OCI-LY1 (cell line): ENCODE measurements around the gene GSG1.

Source experiments
- H2AFZ ChIP-seq: fragments of 200-600 bp; sonication (generic), shearing (Covaris generic); 2 replicates; pipeline ENCODE4 v1.6.0; 2014; ENCODE audit warnings: antibody characterized with exemption, mild to moderate bottlenecking, low read length
- H3F3A ChIP-seq: fragments of 200-600 bp; sonication (generic), shearing (Covaris generic); 2 replicates; pipeline ENCODE4 v1.6.0; 2014; ENCODE audit warnings: mild to moderate bottlenecking, antibody characterized with exemption, low read length, moderate library complexity; ENCODE audit not compliant: insufficient read depth
- H3K27ac ChIP-seq: fragments of 200-600 bp; sonication (generic); 2 replicates; pipeline ENCODE4 v1.5.1; 2014; ENCODE audit warnings: low read length, mixed run types, mild to moderate bottlenecking, low read depth; ENCODE audit not compliant: poor library complexity, severe bottlenecking
- H3K27me3 ChIP-seq: fragments of 200-600 bp; sonication (generic); 2 replicates; pipeline ENCODE4 v1.6.0; 2014; ENCODE audit warnings: antibody characterized with exemption, mild to moderate bottlenecking, low read length, moderate library complexity; ENCODE audit not compliant: insufficient read depth
- H3K36me3 ChIP-seq: fragments of 200-600 bp; sonication (generic); 2 replicates; pipeline ENCODE4 v1.6.1; 2014; ENCODE audit warnings: mild to moderate bottlenecking, antibody characterized with exemption, low read length, moderate library complexity, mixed read lengths; ENCODE audit not compliant: insufficient read depth
- H3K4me1 ChIP-seq: fragments of 200-600 bp; sonication (generic); 2 replicates; pipeline ENCODE4 v1.5.1; 2014; ENCODE audit warnings: mild to moderate bottlenecking, low read length, moderate library complexity; ENCODE audit not compliant: insufficient read depth, severe bottlenecking
- H3K4me2 ChIP-seq: fragments of 200-600 bp; sonication (generic), shearing (Covaris generic); 2 replicates; pipeline ENCODE4 v1.6.1; 2014; ENCODE audit warnings: low read length
- H3K4me3 ChIP-seq: fragments of 200-600 bp; sonication (generic); 2 replicates; pipeline ENCODE4 v1.5.1; 2014; ENCODE audit warnings: low read length, low read depth, mild to moderate bottlenecking, mixed read lengths; ENCODE audit not compliant: poor library complexity, severe bottlenecking
- H3K79me2 ChIP-seq: fragments of 200-600 bp; shearing (Covaris generic); 2 replicates; pipeline ENCODE4 v1.6.1; 2016; ENCODE audit warnings: mixed run types, low read length, mixed read lengths; ENCODE audit not compliant: insufficient read depth
- H3K9ac ChIP-seq: fragments of 200-600 bp; sonication (generic), shearing (Covaris generic); 2 replicates; pipeline ENCODE4 v1.6.1; 2014; ENCODE audit warnings: mild to moderate bottlenecking, low read length, mixed read lengths
- H3K9me2 ChIP-seq: fragments of 200-600 bp; sonication (generic), shearing (Covaris generic); 2 replicates; pipeline ENCODE4 v1.6.1; 2014; ENCODE audit warnings: low read depth, mild to moderate bottlenecking, low read length, mixed read lengths
- H3K9me3 ChIP-seq: fragments of 200-600 bp; shearing (Covaris generic); 2 replicates; pipeline ENCODE4 v1.6.1; 2014; ENCODE audit warnings: low read length, mixed read lengths
- H4K20me1 ChIP-seq: fragments of 200-600 bp; sonication (generic), shearing (Covaris generic); 2 replicates; pipeline ENCODE4 v1.6.0; 2016; ENCODE audit warnings: mild to moderate bottlenecking, low read length; ENCODE audit not compliant: insufficient read depth
- EZH2 ChIP-seq: fragments of 200-600 bp; sonication (generic), shearing (Covaris generic); IDR thresholded peaks from 2 replicates; pipeline ENCODE4 v1.8.0; 2017; ENCODE audit warnings: borderline replicate concordance, mixed run types, mild to moderate bottlenecking, antibody characterized with exemption, low read length, moderate library complexity, mixed read lengths
- TF ChIP-seq, protein P1 (sequence below): fragments of 200-600 bp; sonication (generic), shearing (Covaris generic); IDR thresholded peaks from 2 replicates; pipeline ENCODE4 v1.5.1; 2017; ENCODE audit warnings: mild to moderate bottlenecking, antibody characterized with exemption, low read length, moderate library complexity, mixed read lengths

Gene GSG1

DNA sequence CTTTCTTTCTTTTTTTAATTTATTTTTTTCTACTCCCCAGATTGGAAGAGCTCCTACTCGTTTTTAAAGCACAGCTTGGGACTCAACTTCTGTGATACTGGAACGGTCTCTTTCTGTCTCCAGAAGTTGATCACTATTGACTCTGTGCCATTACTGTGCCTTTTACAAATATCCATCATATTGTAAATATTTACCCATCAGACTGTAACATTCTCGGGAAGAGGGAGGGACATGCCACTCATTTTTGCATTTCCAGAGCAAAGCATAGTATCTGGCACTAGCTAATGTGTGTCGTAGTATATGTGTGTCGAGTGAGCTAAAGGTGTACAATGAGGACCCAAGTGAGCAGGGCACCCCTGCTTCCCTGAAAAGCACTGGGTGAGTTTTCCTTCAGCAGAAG is 24.0 kb upstream of the GSG1 start:
- Histone ChIP-seq H3K27ac (no peak overlapping the region), H3K79me2 (no peaks in the 10 kb centered on the region), H2AFZ (no peak overlapping the region), H3K9me2 (no peaks in the 10 kb centered on the region), H3K36me3 (no peaks in the 10 kb centered on the region), H3K9ac (no peak overlapping the region), H4K20me1 (no peaks in the 10 kb centered on the region), H3K4me1 (no peaks in the 10 kb centered on the region), H3F3A (no peaks in the 10 kb centered on the region), H3K9me3 (no peaks in the 10 kb centered on the region), H3K27me3 (no peaks in the 10 kb centered on the region), H3K4me2 (no peak overlapping the region), H3K4me3 (no peak overlapping the region)
- no peak for TF ChIP-seq EZH2
- TF ChIP-seq, protein P1, sequence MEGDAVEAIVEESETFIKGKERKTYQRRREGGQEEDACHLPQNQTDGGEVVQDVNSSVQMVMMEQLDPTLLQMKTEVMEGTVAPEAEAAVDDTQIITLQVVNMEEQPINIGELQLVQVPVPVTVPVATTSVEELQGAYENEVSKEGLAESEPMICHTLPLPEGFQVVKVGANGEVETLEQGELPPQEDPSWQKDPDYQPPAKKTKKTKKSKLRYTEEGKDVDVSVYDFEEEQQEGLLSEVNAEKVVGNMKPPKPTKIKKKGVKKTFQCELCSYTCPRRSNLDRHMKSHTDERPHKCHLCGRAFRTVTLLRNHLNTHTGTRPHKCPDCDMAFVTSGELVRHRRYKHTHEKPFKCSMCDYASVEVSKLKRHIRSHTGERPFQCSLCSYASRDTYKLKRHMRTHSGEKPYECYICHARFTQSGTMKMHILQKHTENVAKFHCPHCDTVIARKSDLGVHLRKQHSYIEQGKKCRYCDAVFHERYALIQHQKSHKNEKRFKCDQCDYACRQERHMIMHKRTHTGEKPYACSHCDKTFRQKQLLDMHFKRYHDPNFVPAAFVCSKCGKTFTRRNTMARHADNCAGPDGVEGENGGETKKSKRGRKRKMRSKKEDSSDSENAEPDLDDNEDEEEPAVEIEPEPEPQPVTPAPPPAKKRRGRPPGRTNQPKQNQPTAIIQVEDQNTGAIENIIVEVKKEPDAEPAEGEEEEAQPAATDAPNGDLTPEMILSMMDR: no peak

DNA sequence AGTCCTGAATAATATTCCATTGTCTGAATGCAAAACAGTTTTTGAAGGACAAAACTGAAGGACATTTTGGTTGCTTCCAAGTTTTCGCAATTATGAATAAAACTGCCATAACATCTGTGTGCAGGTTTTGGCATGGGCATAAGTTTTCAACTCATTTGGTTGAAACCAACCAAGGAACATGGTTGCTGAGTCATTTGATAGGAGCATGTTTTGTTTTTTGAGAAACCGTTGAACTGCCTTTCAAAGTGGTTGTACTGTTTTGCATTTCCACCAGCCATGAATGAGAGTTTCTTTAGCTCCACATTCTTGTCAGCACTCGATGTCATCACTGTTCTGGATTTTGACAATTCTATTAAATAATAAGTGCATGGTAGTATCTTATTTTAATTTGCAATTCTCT is 23.0 kb upstream of the GSG1 start:
- Histone ChIP-seq H3K4me2 (no peak overlapping the region), H3K9ac (no peak overlapping the region), H3K9me2 (no peaks in the 10 kb centered on the region)

DNA sequence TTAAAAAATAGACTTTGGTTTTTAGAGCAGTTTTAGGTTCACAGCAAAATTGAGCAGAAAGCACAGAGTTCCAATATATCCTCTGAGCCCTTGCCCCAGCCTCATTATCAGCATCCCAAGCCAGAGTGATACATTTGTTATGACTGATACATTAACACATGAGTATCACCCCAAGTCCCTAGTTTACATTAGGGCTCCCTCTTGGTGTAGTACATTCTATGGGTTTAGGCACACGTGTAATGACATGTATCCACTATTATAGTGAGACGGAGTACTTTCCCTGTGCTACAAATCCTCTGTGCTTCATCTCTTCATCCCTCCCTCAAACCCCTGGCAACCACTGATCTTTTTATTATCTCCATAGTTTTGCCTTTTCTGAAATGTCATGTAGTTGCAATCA is 22.5 kb upstream of the GSG1 start:
- H3K4me1 ChIP-seq: no peaks in the 10 kb centered on the region
- H3F3A ChIP-seq: no peaks in the 10 kb centered on the region
- H3K27ac ChIP-seq: no peak overlapping the region
- no peaks in the 10 kb centered on the region for H4K20me1 ChIP-seq
- H3K79me2 ChIP-seq: no peaks in the 10 kb centered on the region
- no peaks in the 10 kb centered on the region for H3K9me2 ChIP-seq
- no peak overlapping the region for H3K9ac ChIP-seq
- no peaks in the 10 kb centered on the region for H3K9me3 ChIP-seq
- H3K4me3 ChIP-seq: no peak overlapping the region
- H3K27me3 ChIP-seq: no peaks in the 10 kb centered on the region
- no peaks in the 10 kb centered on the region for H3K36me3 ChIP-seq
- no peak overlapping the region for H3K4me2 ChIP-seq
- no peak overlapping the region for H2AFZ ChIP-seq
- TF ChIP-seq, protein P1: no peak
- TF ChIP-seq EZH2: no peak

More for the DNA sequence above, 23.0 kb upstream of the GSG1 start:
- Histone ChIP-seq H3K27me3 (no peaks in the 10 kb centered on the region), H3K27ac (no peak overlapping the region), H4K20me1 (no peaks in the 10 kb centered on the region), H3F3A (no peaks in the 10 kb centered on the region), H3K4me1 (no peaks in the 10 kb centered on the region), H3K79me2 (no peaks in the 10 kb centered on the region), H3K9me3 (no peaks in the 10 kb centered on the region), H3K36me3 (no peaks in the 10 kb centered on the region), H3K4me3 (no peak overlapping the region), H2AFZ (no peak overlapping the region)
- no peak for TF ChIP-seq EZH2
- TF ChIP-seq, protein P1: no peak
